Esophagus squamous epithelium (tissue), 4 donors: ENCODE results near the gene ENPP3.

Experiments
- CTCF ChIP-seq, 6 experiments: fragments of 450-650 bp in 4 of 6; fragments of 200-600 bp in 2 of 6; sonication (generic) in 2 of 6; IDR thresholded peaks; one replicate each; pipeline ENCODE4 v1.5.1; 2016 to 2019; ENCODE audit warnings: antibody characterized with exemption in 6 of 6, mild to moderate bottlenecking in 4 of 6, moderate library complexity in 4 of 6
- POLR2A ChIP-seq, 4 donors: fragments of 450-650 bp; IDR thresholded peaks; one replicate each; pipeline ENCODE4 v1.6.1; 2017; ENCODE audit warnings: antibody characterized with exemption in 4 of 4, mild to moderate bottlenecking in 4 of 4, moderate library complexity in 3 of 4

- TF ChIP-seq CTCF (IDR thresholded peaks at IDR 0.05) = no peak
- no peak for TF ChIP-seq POLR2A (IDR thresholded peaks at IDR 0.05)
Measured at GRCh38 chr6:131768964-131769363, 131.9 kb downstream of the ENPP3 start.
